Kidney tubule cell (primary cell): ENCODE measurements around the gene IPO5.

Experiments used
- DNase-seq: peaks from one replicate; pipeline ENCODE4 v3.0.0-alpha.2; 2018; ENCODE audit warnings: low spot score

Gene IPO5

GRCh38 chr13:97953376-97953970, at the start of gene IPO5:
TSS of gene IPO5 (plus strand) at chr13:97953675. CDS start at chr13:97976697, 23,022 bp downstream.
- DNase-seq: no peak

GRCh38 chr13:97904059-97904458, 49.4 kb upstream of the IPO5 start:
- DNase-seq: no peak

- DNase-seq: no peak
Observed at GRCh38 chr13:97905517-97905916, 48.0 kb upstream of the IPO5 start.

- peak; percentile 45 for DNase-seq
Observed at GRCh38 chr13:97911311-97912138, 42.0 kb upstream of the IPO5 start.

GRCh38 chr13:97912139-97912535, 41.3 kb upstream of the IPO5 start:
- no peak for DNase-seq

GRCh38 chr13:97913206-97913605, 40.3 kb upstream of the IPO5 start:
- no peak for DNase-seq

- DNase-seq: peak; percentile 31
Observed at GRCh38 chr13:97914540-97914939, 38.9 kb upstream of the IPO5 start.

- DNase-seq: no peak
Observed at GRCh38 chr13:97921176-97921816, 32.2 kb upstream of the IPO5 start.

- no peak for DNase-seq
Observed at GRCh38 chr13:97928301-97928700, 25.2 kb upstream of the IPO5 start.

GRCh38 chr13:97932036-97932435, 21.4 kb upstream of the IPO5 start:
- peak; percentile 20 for DNase-seq

- no peak for DNase-seq
Observed at GRCh38 chr13:97932647-97933046, 20.8 kb upstream of the IPO5 start.

GRCh38 chr13:97933776-97934175, 19.7 kb upstream of the IPO5 start:
- DNase-seq: no peak

- DNase-seq: no peak
Observed at GRCh38 chr13:97934590-97934989, 18.9 kb upstream of the IPO5 start.

- no peak for DNase-seq
Observed at GRCh38 chr13:97935071-97935470, 18.4 kb upstream of the IPO5 start.

- DNase-seq: no peak
Observed at GRCh38 chr13:97936036-97936435, 17.4 kb upstream of the IPO5 start.

GRCh38 chr13:97938706-97939475, 14.6 kb upstream of the IPO5 start:
- DNase-seq: no peak

GRCh38 chr13:97944396-97945029, 9.0 kb upstream of the IPO5 start:
- no peak for DNase-seq

- no peak for DNase-seq
Observed at GRCh38 chr13:97945342-97945741, 8.1 kb upstream of the IPO5 start.

GRCh38 chr13:97945792-97946419, 7.6 kb upstream of the IPO5 start:
- peak; percentile 21 for DNase-seq

- DNase-seq: peak; percentile 58
Observed at GRCh38 chr13:97946951-97947588, 6.4 kb upstream of the IPO5 start.

- DNase-seq: no peak
Observed at GRCh38 chr13:97948041-97948440, 5.4 kb upstream of the IPO5 start.
